ENCODE measurements around the gene AKT3.

Gene AKT3

DNA sequence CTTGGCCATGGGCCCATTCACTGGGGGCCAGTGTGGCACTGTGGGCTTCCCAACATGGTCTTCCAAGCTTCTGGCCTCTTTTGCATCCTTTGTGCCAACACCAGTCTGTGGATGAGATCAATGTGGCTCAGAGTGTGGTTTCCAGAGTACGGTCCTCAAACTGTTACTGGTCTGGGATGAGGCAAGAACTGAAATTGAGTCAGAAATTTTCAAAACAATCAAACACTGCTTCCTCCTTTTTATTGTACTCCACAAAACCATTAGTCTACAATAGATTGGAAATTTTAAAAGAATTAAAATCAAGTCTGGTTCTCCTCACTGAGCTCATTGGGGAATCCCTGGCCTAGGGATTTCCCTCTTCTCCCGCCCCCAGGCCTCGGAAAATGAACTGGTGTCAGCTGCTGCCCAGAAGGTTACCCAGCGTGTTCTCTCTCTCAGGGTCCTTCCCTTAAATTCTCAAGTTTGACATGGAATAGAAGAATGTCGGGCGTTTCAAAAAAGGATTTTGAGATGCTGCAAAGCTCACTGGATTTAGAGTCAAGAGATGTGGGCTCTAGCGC, 372.2 kb downstream of the AKT3 start:
- Histone ChIP-seq H3K27ac (ENCODE audit: poor library complexity, severe bottlenecking) (no peak overlapping the region), H3K27me3 (ENCODE audit: insufficient read depth, poor library complexity, severe bottlenecking) (no peaks in the 10 kb centered on the region), H3K4me1 (ENCODE audit: insufficient read depth, poor library complexity, severe bottlenecking) (peaks cover 13% of the 10 kb centered on the region), H3K9me3 (ENCODE audit: severe bottlenecking) (no peaks in the 10 kb centered on the region), H3K4me3 (ENCODE audit: severe bottlenecking) (no peak overlapping the region), H3K36me3 (ENCODE audit: low read depth) (no peaks in the 10 kb centered on the region)
- DNase-seq (ENCODE audit: low spot score) (no peak), ATAC-seq (ENCODE audit: low read depth) (no peak)
- TF ChIP-seq, protein P1, sequence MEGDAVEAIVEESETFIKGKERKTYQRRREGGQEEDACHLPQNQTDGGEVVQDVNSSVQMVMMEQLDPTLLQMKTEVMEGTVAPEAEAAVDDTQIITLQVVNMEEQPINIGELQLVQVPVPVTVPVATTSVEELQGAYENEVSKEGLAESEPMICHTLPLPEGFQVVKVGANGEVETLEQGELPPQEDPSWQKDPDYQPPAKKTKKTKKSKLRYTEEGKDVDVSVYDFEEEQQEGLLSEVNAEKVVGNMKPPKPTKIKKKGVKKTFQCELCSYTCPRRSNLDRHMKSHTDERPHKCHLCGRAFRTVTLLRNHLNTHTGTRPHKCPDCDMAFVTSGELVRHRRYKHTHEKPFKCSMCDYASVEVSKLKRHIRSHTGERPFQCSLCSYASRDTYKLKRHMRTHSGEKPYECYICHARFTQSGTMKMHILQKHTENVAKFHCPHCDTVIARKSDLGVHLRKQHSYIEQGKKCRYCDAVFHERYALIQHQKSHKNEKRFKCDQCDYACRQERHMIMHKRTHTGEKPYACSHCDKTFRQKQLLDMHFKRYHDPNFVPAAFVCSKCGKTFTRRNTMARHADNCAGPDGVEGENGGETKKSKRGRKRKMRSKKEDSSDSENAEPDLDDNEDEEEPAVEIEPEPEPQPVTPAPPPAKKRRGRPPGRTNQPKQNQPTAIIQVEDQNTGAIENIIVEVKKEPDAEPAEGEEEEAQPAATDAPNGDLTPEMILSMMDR (IDR thresholded peaks at IDR 0.05; ENCODE audit: poor library complexity, severe bottlenecking), result no peak

DNA sequence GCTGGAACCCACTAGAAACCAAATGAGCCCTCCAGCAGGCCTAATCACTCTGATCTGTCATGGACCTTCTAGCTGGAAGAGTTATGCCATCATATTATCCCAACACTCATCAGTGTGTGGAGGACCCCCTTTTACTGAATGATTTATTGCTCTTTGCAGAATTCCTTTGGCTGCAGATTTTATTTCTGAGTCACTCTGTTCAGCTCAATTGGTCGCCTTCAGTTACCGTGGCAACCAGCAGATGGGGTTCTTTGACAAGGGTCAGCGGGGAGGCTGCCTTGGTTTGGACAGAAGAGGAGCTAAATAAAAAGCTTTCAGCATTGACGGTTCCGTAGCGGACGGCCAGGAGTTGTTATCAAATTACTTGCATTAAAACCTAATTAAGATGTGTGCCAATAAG, 374.1 kb downstream of the AKT3 start:
- Histone ChIP-seq H3K4me3 (ENCODE audit: severe bottlenecking) (no peak overlapping the region), H3K9me3 (ENCODE audit: severe bottlenecking) (no peaks in the 10 kb centered on the region), H3K36me3 (ENCODE audit: low read depth) (no peaks in the 10 kb centered on the region), H3K4me1 (ENCODE audit: insufficient read depth, poor library complexity, severe bottlenecking) (peaks cover 8% of the 10 kb centered on the region), H3K27me3 (ENCODE audit: insufficient read depth, poor library complexity, severe bottlenecking) (no peaks in the 10 kb centered on the region), H3K27ac (ENCODE audit: poor library complexity, severe bottlenecking) (no peak overlapping the region)
- no peak for ATAC-seq (ENCODE audit: low read depth)
- DNase-seq (ENCODE audit: low spot score), result no peak
- TF ChIP-seq, protein P1 (IDR thresholded peaks at IDR 0.05; ENCODE audit: poor library complexity, severe bottlenecking), result no peak

DNA sequence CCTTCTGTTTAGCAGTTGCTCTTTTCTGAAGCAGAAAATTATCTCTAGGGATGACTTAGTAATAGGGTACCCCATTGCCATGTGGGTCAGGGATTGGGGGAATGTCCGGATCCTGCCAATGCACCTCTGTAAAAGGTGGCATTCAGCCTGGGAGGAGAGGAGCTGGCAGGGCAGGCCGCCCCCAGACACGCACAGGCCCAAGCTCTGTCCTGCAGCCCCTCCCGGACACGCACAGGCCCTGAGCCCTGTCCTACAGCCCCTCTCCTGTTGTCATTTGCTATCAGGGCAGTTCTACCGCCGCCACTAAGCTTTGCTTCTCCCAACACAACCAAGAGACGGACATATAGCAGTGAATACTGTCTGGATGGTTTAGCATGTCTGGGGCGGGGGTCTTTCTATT, 375.1 kb downstream of the AKT3 start:
- TF ChIP-seq, protein P1 (IDR thresholded peaks at IDR 0.05; ENCODE audit: poor library complexity, severe bottlenecking), result no peak
- no peak for DNase-seq (ENCODE audit: low spot score)
- Histone ChIP-seq H3K27ac (ENCODE audit: poor library complexity, severe bottlenecking) (no peak overlapping the region), H3K27me3 (ENCODE audit: insufficient read depth, poor library complexity, severe bottlenecking) (no peaks in the 10 kb centered on the region), H3K36me3 (ENCODE audit: low read depth) (no peaks in the 10 kb centered on the region), H3K9me3 (ENCODE audit: severe bottlenecking) (no peaks in the 10 kb centered on the region), H3K4me3 (ENCODE audit: severe bottlenecking) (no peak overlapping the region), H3K4me1 (ENCODE audit: insufficient read depth, poor library complexity, severe bottlenecking) (peaks cover 8% of the 10 kb centered on the region)
- ATAC-seq (ENCODE audit: low read depth), result no peak

DNA sequence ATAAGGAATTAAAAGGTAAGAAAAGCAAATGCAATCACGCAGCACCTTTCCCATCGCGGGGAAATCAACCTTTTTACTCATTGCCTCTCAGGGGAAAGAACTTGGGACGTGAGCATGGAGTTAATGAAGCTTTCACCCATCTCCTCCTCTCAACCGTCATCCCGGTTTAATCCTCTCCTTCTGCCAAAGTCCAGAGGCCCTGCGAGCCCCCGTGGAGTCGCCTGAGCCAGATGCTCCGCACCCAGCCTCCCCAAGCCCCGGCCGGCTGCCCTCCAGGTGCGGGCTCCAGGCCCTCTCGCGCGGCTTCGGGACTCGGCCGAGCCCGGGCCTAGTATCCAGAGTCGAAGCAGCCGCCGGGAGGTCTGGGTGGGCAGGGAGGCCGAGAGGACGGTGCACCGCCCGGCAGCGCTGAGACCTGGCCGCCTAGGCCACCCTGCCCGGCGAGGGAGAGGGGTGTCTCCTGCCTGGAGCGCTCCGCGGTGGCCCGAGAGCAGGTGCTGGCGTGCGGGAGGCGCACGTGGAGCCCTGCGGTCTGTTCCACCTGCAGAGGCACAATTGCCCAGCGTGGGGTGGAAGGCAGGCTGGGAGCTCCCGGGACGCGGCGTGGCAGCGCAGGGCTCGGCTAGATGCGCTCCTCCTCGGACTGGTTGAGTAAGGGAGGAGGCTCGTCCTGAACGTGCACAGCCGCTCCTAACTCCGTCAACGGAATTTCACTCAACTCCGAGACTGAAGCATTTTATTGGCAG, 375.7 kb downstream of the AKT3 start:
- ATAC-seq (ENCODE audit: low read depth), result no peak
- Histone ChIP-seq H3K4me1 (ENCODE audit: insufficient read depth, poor library complexity, severe bottlenecking) (peaks cover 8% of the 10 kb centered on the region), H3K4me3 (ENCODE audit: severe bottlenecking) (no peak overlapping the region), H3K36me3 (ENCODE audit: low read depth) (no peaks in the 10 kb centered on the region), H3K27ac (ENCODE audit: poor library complexity, severe bottlenecking) (no peak overlapping the region), H3K27me3 (ENCODE audit: insufficient read depth, poor library complexity, severe bottlenecking) (no peaks in the 10 kb centered on the region), H3K9me3 (ENCODE audit: severe bottlenecking) (no peaks in the 10 kb centered on the region)
- DNase-seq (ENCODE audit: low spot score), result no peak
- TF ChIP-seq, protein P1 (IDR thresholded peaks at IDR 0.05; ENCODE audit: poor library complexity, severe bottlenecking), result no peak
